Stimulated activated CD4-positive, alpha-beta T cell treated with anti-CD3 and anti-CD28 coated beads, Interleukin-12 subunit alpha, Interleukin-12 subunit beta, amount 100 ng/mL, for 24 hours (primary cell): ENCODE measurements around the gene CFAP221.
"Not testable (repeated sequence)": the region's sequence is repeated elsewhere in the genome, so short reads cannot be mapped to it uniquely, and the experiment has no call there.

ENCODE experiments used
- DNase-seq, 2 experiments: peaks; one replicate each; pipeline ENCODE4 v3.0.0-alpha.2; 2020; ENCODE audit warnings: low read depth in 2 of 2

Gene CFAP221

DNA sequence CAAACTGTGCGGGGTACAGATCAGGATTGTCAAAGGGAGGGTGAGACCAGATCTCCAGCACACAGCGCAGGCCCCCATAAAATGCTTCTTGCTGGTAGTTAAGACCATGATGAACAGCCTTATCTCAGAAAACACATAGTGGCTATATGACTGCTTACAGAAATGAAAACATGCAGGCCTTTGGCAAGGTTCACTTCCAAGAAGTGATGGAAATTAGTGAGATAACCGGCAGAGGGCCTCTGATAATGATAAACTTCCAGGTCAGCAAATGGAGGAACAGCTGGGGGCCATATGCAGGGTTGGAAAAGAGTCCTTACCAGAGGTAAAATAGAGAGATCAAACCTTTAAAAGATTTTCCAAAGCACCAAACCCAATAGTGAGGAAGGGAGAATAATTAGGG is 46.6 kb downstream of the CFAP221 start:
- DNase-seq: no peak

GRCh38 chr2:119591523-119591922 is 47.3 kb downstream of the CFAP221 start:
- no peak for DNase-seq

- no peak for DNase-seq
Measured at GRCh38 chr2:119592436-119592835, 48.2 kb downstream of the CFAP221 start.

DNA sequence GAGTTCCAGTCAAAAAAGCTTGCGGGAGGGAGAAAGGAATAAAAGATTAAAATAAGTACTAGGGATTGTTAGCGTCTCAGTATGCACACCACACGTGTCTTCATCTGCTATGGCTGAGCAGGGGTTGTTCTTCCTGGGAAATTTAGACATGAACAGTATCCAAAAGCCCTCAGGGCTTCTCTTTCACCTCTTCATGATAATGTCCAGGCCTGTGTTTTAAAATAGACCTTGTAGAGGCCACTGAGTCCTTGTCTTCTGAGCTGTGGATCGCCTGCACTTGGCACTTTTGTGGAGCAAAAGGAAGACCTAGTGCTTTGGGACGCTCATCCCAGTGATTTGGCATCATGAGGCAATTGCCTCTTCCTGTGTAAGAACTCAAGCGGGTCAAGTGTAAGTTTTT is 52.4 kb downstream of the CFAP221 start:
- DNase-seq: no peak

- no peak for DNase-seq
Measured at GRCh38 chr2:119598596-119599263, 54.5 kb downstream of the CFAP221 start.

DNA sequence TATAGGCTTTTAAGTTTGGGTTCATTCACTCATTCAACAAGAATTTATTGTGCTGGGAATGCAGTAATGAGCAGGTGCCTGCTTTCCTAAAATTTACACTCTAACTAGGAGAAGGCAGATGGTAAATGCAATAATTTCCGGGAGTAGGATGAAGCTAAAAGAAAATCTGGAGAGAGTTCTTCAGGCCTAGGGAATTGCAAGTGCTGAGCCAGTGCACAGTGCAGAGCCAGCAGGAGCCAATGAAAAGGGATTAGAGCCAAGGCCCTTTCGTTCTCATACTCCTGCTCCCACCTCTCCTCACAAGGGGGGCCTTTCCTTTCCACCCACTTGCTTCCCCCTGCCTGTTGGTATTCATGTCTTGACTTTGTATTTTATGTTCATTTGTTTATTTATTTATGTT is 55.1 kb downstream of the CFAP221 start:
- no peak for DNase-seq

DNA sequence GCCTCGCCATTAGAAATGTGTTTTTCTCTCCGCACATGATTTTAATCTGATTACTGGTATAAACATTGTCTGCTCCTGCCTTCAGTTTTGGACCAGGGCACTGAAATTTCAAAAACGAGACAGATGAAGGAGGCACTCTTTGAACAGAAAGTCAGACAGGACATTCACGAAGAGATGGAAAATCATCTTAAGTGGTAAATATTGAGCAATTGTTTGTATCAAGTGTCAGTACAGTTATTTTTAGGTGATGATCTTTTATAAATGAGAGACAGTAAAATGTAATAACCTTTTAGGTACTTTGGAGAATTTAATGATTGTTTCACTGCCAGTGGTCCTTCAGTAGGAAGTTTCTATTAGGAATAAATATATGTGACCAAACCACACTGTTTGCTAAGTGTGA is 60.8 kb downstream of the CFAP221 start:
- DNase-seq: no peak

GRCh38 chr2:119606674-119607073 is 62.4 kb downstream of the CFAP221 start:
- no peak for DNase-seq

DNA sequence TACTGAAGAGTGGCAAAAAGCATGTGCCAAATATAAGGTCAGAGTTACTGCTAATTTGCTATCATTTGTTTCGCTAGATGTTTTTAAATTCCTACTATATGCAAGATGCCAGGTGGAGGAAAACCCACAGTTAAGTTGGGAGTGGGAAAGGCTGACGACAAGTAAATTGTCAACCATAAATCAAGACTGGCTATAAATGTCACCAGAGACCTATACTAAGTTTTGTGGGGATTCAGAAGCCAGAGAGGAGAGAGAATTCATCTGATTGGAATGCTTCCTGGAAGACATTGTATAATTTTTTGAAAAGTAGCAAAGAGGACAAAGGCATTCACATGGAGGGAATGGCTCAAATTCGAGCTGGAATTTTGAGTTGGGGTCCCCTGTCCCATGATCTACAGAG is 64.3 kb downstream of the CFAP221 start:
- DNase-seq: no peak

GRCh38 chr2:119609337-119609736 is 65.1 kb downstream of the CFAP221 start:
- DNase-seq: no peak

DNA sequence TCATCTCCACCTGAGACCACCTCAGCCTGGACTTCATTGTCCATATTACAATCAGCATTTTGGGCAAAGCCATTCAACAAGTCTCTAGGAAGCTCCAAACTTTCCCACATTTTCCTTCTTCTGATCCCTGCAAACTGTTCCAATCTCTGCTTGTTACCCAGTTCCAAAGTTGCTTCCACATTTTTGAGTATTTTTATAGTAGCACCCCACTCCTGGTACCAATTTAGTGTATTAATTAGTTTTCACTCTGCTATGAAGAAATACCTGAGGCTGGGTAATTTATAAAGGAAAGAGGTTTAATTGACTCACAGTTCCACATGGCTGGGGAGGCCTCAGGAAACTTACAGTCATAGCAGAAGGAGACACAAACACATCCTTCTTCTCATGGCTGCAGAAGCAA is 69.9 kb downstream of the CFAP221 start:
- not testable (repeated sequence) for DNase-seq

DNA sequence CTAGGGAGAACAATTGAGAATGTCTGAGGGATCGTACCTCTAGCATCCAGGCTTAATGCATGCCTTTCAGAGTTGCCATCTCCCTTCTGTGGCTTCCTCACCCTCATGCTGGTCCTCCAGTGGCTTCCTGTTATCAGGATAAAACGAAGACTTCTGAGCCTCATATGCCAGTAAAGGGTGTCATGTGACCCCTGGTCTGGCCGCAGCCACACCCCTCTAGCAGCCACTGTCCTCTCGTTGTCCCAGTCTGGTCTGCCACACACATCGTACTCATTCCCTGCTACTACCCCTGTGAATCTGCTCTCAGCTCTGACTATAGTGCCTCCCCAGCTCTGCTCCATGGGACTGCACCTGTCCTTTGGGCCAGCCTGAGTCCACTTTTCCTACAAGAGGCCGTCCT is 72.2 kb downstream of the CFAP221 start:
- DNase-seq: no peak

DNA sequence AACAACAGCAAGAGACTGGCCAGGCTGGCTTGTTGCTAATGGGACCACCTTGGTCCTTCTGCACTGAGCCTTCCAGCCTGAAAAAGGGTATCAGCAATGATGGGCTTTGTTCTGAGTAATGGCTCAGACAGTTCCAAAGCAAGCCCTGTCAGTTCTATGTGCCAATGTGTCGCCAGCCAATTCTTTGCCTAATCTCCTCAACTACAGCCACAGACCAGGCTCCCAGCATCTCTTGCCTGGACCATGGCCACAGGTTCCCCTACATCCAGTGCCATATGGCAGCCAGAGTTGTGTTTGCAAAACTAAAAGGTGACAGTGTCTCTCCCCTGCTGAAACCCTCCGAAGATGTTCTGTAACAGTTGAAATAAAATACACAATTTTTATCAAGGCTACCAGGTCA is 73.2 kb downstream of the CFAP221 start:
- no peak for DNase-seq

- not testable (repeated sequence) for DNase-seq
Measured at GRCh38 chr2:119618725-119619124, 74.5 kb downstream of the CFAP221 start.

DNA sequence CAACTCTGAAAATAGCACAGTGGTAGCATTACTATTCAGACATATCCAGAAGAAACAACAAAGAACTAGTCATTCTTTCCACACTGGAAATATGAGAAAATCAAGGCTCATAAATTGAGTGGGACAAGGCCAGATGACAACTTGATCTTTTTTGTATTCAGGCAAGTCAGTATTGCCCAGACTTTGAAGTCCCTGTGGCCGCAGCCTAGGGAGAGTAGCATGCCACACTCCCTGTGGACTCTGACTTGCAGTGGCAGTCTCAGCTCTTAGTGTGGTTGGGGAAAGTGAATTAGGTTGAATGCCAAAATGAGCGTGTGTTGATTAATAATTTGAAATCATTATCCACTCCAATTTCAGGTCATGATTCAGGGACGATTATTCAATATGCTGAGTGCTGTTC is 81.0 kb downstream of the CFAP221 start:
- no peak for DNase-seq

DNA sequence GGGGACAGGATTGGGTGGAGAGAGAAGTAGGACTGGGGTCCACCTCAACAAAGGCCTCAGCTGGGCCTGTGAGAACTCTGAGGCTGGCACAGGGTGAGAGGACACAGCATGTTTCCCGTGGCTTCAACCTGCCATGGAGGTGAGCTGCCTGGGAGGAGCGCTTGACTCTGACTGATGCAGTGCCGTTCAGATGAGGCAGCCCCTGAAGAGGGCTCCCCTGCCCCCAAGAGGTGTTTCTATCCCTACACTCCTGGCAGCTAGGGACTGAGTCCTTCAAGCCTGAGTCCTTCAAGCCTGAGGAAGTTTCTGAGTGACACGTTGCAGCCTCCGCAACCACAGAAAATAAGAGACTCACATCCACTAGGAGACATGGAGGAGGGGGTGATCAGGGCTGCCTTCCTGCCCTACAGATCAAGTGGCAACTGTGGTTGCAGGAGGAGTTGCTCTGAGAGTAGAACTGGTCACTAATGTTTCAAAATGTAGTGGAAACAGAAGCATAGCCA is 85.1 kb downstream of the CFAP221 start:
- no peak for DNase-seq

DNA sequence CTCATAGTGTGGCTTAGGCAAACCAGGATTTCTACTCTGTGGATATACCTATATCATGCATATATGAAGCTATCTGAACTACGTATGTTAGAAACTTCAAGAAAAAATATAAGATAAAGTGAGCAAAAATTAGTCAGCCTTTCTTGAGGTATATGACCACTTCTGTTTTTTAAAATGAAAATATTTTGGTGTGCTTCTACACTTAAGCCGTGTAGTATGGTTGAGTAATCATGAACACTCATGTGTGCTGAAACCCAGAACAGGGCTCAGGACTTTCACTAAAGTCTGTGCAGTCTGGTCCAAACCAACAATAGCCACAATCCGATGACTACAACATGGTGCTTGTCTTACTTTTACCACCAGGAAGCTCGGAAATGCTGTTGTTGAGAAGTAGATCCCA is 85.9 kb downstream of the CFAP221 start:
- DNase-seq: no peak

DNA sequence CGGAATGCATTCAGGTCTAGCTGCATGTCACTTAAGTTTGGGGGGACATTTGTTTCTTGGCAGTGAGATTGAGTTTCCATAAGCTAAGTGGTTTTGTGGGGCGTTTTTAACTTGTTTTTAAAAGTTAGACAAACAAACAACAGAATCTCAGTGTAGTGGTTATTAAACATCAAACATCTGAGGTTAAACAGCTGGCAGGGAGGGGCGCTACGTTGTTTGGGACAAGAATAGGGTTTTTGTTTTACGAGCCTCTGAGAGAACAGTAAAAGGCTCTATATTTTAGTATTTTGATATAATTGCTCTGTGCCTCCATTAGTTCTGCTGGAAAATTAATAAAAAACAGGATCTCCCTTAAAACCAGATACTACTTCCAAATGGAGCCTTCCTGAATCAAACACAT is 93.1 kb downstream of the CFAP221 start:
- DNase-seq: no peak

GRCh38 chr2:119638246-119638645 is 94.0 kb downstream of the CFAP221 start:
- DNase-seq: no peak

GRCh38 chr2:119638685-119639554 is 94.7 kb downstream of the CFAP221 start:
- DNase-seq: no peak

GRCh38 chr2:119641562-119642258 is 97.5 kb downstream of the CFAP221 start:
- peak; percentile 51 to 67 for DNase-seq

DNA sequence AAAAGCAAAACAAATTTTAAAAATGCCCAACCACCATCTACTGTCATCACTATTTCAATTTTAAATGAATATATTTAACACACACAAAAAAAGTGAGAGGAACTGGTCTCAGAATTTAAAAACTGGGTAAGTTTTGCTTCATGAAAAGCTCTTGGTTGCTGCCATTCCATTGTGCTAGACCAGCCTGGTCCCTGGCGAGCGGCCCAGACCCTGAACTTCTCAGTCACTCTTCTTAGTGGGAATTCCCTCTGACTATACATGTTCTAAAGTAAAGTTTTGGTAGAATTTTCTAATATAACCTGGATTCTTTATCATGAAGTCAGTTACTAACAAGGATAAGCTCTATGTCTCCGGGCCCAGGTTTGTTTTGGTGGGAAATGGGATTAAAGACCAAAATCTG is 99.9 kb downstream of the CFAP221 start:
- DNase-seq: no peak
